GM21360 (cell line): Measurements from ENCODE around the gene TRIM34.
"Not testable (repeated sequence)": the region's sequence is repeated elsewhere in the genome, so short reads cannot be mapped to it uniquely, and the experiment has no call there.

Experiments used
- ATAC-seq: cut with Tn5 transposase; IDR thresholded peaks from one replicate; pipeline ENCODE4 v1.9.1; 2021; ENCODE audit warnings: mild to moderate bottlenecking, moderate library complexity; ENCODE audit not compliant: unreplicated experiment

The TRIM34 gene

GRCh38 chr11:5620651-5621521, 3.9 kb upstream of the TRIM34 start:
- ATAC-seq: no peak

GRCh38 chr11:5621580-5621979, 3.2 kb upstream of the TRIM34 start:
- no peak for ATAC-seq

GRCh38 chr11:5622802-5623201, 2.0 kb upstream of the TRIM34 start:
- ATAC-seq: no peak

- no peak for ATAC-seq
Observed at GRCh38 chr11:5625281-5625680, 480 bp downstream of the TRIM34 start.

- ATAC-seq: no peak
Observed at GRCh38 chr11:5626196-5626595, 1.4 kb downstream of the TRIM34 start.

GRCh38 chr11:5631417-5631816, 6.6 kb downstream of the TRIM34 start:
- ATAC-seq: peak; percentile 15

- peak; percentile 95 for ATAC-seq
Observed at GRCh38 chr11:5631969-5632635, 7.3 kb downstream of the TRIM34 start.

GRCh38 chr11:5639953-5640352, 15.2 kb downstream of the TRIM34 start:
- ATAC-seq: no peak

- ATAC-seq: no peak
Observed at GRCh38 chr11:5643585-5643984, 18.8 kb downstream of the TRIM34 start.

- ATAC-seq: no peak
Observed at GRCh38 chr11:5646139-5646538, 21.3 kb downstream of the TRIM34 start.

- ATAC-seq: no peak
Observed at GRCh38 chr11:5655474-5655873, 30.7 kb downstream of the TRIM34 start.

GRCh38 chr11:5656956-5657355, 32.2 kb downstream of the TRIM34 start:
- not testable (repeated sequence) for ATAC-seq

- ATAC-seq: no peak
Observed at GRCh38 chr11:5658318-5658717, 33.5 kb downstream of the TRIM34 start.

GRCh38 chr11:5663511-5663910, 38.7 kb downstream of the TRIM34 start:
- ATAC-seq: no peak

- ATAC-seq: no peak
Observed at GRCh38 chr11:5665051-5665570, 40.3 kb downstream of the TRIM34 start.

- no peak for ATAC-seq
Observed at GRCh38 chr11:5665746-5666401, 41.1 kb downstream of the TRIM34 start.

GRCh38 chr11:5666402-5666793, 41.6 kb downstream of the TRIM34 start:
- ATAC-seq: no peak

- ATAC-seq: no peak
Observed at GRCh38 chr11:5671831-5672230, 47.0 kb downstream of the TRIM34 start.

- ATAC-seq: no peak
Observed at GRCh38 chr11:5674391-5674790, 49.6 kb downstream of the TRIM34 start.

- ATAC-seq: no peak
Observed at GRCh38 chr11:5679811-5680210, 55.0 kb downstream of the TRIM34 start.

- ATAC-seq: not testable (repeated sequence)
Observed at GRCh38 chr11:5682890-5683441, 58.2 kb downstream of the TRIM34 start.
